Measurements from ENCODE around the gene THBS2. TPM values are rescaled to one million over a fixed set of nuclear protein-coding genes. Genes with fewer than 3 reads are reported as not detected.
"Not testable (repeated sequence)": the region's sequence is repeated elsewhere in the genome, so short reads cannot be mapped to it uniquely, and the experiment has no call there.

The THBS2 gene
- total RNA-seq = 50.0 TPM

DNA sequence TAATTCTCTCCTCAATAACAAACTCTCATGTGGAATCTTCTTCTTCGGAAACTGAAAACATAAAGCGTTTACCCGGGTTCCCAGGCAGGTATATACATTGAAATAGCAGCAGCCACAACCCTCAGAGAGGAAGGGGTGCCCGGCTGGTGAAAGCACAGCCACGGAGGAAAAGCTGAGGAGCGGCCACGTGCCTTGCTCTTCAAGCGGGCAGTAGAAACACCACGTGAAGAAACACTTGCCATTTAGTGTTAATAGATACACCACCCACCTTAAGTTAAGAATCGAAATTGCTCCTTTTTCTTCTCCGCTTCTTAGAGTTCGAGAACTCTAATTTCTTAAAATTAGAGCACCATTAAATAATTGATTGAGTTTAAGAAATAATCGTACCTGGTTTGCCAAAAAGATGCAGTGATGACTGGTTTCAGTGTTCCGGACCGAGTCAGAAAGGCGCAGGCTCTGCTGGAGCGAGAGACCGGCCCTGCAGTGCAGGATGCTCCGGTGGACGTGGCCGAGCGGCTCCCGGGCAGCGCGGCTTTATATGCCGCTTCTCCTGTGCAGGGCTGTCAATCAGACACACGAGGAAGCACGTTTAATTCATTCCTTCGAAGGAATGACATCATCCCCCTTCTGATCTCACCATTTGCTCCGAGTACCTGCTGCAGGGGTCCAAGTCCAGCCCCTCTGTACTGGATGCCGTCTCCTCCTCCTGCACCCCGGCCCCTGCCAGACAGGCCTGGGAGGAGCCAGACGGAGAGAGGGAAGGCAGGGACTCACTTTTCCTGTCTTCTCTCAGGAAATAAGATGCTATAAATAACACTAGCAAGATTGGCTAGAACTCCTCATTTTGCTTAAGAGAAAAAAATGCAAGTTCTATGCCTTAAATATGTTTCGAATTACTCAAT lies at the start of gene THBS2:
Gene THBS2 (minus strand): TSS at position 510 of the 902 bp plus-strand sequence. CDS start 3,062 bp downstream, outside the sequence.
- peak; percentile 52 for ATAC-seq

DNA sequence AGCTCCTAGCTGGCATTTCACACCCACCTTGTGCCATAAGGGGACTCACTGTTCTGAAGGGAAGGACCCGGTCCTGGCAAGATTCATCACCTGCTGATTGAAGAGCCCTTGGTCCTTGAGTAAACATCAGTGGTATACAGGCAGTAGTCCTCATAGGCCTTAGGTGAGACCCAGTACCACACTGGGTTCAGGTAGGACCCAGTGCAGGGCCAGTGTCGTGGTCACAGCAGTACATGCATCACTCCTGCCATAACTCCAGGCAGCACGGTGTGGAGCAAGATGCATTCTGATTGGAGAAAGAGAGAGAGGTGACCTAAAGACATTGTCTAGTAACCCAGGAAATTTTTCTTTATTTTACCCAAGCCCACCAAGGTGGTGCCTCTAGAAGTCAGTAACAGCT lies 49.1 kb upstream of the THBS2 start:
- no peak for ATAC-seq

DNA sequence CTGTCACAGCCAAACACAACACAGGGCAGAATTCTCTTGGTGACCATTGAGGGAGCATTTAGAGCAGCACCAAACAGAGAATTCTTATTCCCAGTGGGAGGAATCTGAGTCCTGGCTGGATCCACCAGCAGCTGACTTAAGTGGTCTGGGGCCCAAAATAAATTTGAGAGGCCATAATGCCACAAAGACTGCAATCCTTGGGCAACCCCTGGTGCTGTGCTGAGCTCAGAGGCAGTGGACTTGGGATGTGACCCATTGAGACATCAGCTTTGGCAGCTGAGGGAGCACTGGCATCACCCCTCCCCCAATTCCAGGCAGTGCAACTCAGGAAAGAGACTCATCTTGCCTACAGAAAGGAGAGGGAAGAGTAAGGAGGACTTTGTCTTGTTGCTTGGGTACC lies 48.6 kb upstream of the THBS2 start:
- ATAC-seq = no peak

DNA sequence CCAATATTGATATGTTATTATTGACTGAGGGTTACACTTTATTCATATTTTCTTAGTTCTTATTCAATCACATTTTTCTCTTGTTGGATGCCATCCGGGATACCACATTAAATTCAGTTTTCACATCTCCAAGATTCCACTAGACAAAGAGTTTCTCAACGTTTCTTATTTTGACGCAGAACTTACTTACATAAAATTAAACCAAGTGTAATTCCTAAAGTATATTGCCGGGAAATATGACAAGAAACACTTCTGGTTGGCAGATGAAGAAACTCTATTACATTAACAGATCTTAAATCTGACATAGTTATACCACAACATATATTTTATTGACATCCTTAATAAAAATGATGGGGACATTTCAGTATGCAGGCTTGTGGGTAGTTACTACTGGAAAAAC lies 47.3 kb upstream of the THBS2 start:
- no peak for ATAC-seq

DNA sequence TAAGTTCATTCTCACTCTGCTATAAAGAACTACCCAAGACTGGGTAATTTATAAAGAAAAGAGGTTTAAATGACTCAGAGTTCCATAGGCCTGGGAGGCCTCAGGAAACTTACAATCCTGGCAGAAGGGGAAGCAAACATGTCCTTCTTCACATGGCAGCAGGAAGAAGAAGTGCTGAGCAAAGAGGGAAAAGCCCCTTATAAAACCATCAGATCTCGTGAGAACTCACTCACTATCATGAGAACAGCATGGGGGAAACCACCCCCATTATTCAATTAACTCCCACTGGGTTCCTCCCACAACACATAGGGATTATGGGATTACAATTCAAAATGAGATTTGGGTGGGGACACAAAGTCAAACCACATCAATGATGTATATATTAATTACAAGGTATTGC lies 45.0 kb upstream of the THBS2 start:
- not testable (repeated sequence) for ATAC-seq

DNA sequence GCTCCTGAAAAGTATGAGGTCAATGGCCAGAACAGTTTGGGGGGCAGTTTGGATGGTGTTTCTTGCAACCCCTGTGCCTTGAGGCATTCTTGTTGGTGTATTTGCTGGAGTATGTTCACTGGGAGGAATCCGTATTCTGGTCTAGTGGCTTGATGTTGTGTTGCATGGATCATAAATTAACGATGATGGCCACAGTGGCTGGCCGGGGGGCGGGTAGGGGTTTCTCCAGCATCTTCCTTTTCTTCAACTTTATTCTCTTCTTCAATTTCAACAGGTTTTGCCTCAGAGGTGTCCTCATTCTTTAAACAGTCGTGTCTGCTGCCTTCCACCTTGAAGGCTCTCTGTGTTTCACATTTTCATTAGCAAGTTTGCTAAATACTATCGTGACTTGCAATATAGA lies 43.0 kb upstream of the THBS2 start:
- no peak for ATAC-seq

DNA sequence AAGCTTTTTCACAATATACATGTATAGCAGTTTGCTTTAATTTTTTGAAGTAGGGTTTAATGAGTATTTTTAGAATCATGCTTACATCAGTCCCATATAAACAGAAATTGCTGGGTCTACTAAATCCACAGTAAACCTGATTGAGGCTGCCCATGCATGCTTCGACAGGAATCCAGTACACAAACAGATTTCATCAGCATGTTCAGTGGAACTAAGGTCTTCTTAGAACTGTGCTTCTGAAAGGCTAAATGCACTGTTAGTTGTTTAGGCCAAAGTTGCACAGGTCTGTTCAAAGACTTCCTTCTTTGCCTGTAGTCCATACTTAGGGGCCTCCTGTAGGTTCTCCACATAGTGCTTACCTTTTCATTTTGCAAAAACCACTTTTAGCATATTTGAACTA lies 42.5 kb upstream of the THBS2 start:
- peak; percentile 74 for ATAC-seq

DNA sequence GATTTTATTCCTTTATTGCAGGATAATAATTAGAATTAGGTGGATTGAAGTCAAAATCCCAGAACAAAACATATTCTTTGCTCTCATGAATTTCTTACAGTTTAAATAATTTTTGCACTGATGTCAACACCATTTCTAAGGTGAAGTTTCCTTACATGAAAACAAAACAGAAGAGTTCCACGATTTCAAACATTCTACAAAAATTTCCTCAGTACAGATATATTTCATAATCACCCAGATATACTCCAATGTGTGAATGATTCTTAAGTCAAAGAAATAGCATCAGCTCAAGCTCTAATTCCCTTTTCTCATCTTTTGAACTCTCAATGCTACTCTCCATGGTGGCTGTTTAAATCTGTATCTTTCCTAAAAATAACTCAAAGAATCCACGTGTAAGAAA lies 39.5 kb upstream of the THBS2 start:
- no peak for ATAC-seq

DNA sequence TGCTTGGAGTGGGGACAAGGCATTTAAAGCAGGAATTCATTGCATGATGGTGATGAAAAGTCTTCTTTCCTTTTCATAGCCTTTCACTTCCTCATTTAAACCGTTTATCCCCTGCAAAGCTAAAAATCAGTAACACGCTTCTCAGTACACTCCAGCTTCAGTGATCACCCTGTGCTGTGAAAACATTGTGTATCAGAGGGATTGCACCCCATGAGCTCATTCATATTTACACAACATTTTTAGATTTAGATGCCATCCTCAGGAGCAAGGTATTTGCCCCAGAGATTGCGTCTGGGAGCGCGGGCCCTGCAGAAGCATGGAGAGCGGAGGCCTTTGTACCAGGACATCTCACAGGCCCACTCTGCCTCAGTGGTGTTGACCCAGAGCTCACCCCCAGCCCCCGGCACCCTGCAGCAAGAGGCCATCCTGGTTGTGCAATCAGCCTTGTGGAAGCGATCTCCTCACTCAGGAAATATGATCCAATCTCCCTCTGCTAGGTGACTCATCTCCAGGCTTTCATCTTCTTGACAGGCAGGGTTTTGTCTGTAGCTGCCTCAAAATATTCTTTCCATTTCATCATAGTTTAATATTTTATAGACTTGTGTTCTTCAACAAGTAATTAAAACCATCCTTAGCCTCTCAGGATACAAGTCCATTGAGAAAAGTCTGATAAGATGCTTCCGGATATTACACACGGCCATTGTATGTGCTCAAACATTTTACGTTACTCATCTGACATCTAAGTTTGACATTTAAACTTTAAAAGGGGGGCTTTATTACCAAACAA lies 38.9 kb upstream of the THBS2 start:
- ATAC-seq = peak; percentile 66

DNA sequence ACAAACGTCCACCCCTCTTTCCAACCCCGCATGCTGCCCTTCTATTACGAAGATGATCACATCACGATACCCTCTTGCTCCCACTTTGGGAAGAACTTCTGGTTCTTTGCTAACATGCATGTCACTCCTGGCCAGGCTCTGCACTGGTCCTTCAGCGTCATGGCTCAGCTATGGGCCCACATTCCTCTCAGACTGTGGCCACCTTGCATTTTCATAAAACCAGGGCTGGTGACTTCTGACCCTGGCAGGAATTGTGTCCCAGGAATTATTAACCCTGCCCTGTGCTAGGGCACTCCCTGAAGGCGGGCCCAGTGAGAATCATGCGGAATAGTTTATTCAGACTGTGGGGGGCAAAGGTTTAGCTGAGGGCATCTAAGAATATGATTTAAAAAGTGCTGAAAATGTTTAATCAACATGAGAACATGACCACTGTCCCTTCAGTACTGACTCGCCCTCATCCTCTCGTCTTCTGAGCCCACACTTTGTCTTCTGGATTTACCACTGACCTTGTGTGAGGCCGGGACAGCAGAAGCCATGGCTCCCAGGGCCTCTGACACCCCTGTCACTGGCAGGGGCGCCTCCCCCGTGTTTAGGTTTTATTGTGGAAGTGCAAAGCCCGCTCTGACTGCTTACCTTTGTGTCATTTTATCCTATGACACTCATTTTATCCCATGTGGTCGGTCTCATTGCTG lies 38.1 kb upstream of the THBS2 start:
- no peak for ATAC-seq

DNA sequence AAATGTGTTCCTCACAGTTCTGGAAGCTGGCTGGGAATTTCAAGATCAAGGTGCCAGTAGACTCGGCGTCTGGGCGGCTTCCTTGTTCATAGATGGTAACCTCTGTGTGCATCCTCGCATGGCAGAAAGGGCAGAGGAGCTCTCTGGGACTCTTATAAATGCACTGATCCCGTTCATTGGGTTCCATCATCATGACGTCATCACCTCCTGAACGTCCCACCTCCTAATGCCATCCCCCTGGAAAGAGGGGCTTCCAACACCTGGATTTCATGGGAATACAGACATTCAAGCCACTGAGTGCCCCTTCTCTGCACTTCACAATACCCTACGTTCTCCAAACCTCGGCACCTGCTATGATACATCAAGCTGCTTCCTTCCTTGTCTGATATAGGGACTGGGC lies 37.5 kb upstream of the THBS2 start:
- ATAC-seq = no peak

DNA sequence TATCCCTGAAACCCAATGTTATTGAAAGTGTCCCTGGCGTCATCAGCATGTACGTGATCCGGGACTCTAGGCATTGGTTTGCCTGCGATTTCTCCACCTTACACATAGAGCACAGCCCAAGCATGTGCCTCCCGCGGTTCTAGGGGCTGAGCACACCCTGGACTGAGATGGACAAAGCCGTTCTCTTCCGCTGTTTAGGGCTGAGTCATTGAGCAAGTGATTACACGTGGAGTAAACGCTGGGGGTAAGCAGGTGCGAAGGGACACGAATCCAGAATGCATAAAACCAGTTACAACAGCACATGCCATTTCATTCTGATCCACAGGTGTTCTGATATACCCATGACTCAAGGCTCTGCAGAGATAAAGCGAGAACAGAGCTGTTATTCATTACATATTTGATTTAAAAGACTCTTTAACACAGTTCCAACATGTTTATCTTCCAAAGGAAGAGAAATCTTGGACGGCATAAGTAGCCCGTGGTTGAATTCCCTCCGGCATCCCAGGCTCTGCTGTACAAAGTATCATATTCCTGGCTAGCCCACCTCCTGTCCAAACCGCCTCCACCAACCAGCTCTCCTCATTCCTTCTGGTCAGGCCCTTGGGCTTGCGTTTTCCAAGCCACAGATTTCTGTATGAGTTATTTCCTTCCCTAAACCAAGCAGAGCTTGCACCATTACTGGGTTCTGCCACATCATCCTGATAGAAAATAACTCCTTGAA lies 36.1 kb upstream of the THBS2 start:
- peak; percentile 87 for ATAC-seq

DNA sequence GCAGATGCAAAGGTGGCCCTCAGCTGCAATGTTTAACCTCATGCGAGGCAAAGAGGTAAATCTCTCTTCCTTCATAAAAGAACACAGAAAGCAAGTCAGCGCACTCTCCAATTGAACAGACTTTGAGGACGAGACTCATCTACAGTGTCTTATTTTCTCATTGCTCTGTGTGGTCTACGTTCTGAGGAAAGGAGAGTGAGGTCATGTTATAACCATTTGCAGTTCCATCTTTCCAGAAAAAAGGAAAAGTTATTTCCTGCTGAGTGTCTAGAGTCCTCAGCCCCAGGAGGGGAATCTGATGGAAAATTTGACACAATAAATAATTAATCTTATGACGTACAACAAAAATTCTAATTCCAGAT lies 35.6 kb upstream of the THBS2 start:
- no peak for ATAC-seq

DNA sequence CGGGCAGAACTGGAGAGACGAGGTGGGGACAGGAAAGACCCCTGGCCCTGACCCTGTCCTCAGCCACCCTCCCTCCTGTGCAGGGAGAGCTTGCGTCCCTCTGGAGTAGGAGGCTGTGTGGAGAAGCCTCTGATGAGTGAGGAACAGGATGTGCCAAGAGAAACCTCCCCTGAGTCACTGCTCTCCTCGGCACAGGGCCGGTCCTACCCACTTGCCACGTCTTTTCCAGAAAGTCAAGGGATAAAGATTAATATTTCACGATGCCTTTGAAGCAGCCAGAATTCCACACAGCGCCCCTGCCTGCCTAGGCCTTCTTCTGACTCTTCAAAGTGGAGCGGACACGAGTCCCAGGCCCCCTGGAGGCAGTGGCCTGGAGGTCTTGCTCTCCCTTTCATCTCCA lies 34.9 kb upstream of the THBS2 start:
- ATAC-seq = peak; percentile 72

DNA sequence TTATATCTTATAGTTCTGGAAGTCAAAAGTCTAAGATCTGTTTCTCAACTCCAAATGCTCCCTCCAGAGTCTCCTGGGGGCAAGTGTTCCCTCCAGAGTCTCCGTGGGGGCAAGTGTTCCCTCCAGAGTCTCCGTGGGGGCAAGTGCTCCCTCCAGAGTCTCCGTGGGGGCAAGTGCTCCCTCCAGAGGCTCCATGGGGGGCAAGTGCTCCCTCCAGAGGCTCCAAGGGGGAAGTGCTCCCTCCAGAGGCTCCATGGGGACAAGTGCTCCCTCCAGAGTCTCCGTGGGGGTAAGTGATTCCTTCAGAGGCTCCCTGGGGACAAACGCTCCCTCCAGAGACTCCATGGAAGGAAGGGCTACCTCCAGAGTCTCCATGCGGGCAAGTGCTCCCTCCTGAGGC lies 34.0 kb upstream of the THBS2 start:
- no peak for ATAC-seq

DNA sequence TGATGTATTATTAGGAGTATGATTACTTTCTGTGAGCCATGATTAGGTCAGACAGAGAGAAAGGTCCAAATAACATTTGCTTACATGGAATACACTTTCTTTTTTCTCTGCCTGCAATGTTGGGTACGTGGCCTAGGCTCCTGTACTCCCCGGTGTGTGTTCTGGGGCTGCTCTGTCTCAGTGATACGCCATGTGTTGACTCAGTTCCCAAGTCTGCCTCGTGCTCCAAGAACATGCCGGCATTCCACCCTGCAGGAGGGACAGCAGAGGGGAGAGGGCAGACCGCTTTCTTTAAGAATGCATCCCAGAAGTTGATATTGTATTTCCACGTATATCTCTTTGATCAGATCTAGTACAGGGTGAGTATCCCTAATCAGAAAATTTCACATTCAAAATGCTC lies 33.3 kb upstream of the THBS2 start:
- ATAC-seq = no peak

DNA sequence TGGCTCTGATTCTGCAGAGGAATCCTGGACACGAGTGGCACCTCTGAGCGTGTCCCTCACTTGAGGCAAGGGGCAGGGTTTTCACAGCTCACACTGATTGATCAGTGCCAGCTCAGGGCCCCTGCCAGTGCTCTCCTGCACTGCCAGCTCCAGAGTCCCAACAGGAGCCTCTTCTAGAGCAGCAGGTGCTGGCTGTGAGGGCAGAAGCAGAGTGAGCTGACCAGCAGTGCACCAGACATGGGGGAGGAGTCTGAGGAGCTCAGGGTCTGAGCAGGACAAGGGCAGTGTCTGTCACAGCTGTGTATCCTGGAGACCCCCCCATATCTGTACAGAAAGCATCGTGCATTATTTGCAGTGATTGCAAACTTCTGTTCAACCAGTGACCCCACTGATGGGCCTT lies 31.5 kb upstream of the THBS2 start:
- no peak for ATAC-seq

DNA sequence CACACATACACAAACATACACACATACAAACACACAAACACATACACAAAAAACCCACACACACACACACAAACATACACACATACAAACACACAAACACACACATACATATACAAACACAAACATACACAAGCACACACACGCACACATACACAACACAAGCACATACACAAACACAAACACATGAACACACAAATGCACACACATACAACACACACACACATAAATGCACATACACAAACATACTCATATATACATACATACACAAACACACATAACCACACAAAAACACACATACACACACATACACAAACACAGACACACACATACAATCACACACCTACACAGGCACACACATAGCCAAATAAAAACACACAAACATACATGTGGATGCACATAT lies 30.3 kb upstream of the THBS2 start:
- no peak for ATAC-seq

DNA sequence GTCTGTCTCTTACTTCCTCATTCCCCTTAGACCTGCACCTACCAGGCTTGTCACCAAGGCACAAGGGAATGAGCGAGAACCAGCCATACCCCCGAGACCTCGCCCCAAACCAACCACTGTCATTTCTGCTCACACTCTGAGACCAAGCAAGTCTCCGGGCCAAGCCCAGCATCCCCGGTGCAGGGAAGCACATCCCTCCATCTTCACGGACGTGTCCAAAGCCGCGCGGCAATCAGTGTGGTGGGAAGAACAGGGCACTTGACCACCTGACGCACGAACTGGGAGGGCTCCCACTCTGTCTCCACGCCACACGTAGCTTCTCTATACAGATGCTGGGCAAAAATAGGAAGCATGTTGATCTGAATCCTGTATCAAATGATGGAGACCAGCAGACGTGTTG lies 28.4 kb upstream of the THBS2 start:
- ATAC-seq = no peak

DNA sequence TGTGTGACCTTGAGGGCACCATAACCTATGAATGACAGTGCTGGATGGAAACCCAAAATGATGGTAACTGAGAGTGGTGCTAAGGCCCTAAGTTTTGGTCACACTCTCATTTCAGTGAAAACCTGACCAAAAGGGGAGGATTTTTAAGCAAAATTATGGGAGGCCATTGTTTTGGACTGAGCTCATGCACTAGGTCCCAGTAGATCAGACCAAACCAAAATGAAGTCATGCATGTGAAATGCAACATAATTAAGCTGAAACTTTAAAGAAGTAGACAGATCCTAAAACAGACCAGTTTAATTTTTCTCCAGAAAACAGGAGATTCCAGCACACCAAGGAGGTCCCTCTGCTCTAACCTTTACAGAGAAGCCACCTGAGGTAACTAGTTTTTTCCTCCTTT lies 24.0 kb upstream of the THBS2 start:
- ATAC-seq = no peak

DNA sequence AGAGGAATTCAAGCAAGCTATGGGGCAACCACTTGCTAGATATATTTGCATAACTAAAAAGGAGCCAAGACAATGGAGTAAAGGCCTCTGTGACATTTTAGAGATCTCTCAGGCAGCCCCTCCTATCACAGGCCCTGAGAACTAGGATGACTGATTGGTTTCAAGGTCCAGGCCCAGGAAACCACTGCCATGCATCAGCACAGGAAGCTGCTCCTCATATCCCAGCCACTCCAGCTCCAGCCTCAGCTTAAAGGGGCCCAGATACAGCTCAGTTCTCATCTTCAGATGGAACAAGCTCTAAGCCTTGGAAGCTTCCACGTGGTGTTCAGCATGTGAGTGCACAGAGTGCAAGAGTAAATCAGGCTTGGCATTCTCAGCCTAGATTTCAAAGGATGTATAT lies 21.1 kb upstream of the THBS2 start:
- ATAC-seq = no peak

DNA sequence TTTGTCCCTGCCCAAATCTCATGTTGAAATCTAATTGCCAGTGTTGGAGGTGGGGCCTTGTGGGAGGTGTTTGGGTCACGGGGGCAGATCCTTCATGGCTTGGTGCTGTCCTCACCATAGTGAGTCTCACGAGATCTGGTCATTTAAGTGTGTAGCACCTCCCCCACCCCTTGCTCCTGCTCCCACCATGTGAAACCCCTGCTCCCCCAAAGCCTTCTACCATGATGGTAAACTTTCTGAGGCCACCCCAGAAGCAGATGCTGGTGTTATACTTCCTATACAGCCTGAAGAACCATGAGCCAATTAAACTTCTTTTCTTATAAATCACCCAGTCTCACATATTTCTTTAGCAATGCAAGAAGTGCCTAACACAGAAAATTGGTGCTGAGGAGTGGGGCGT lies 19.9 kb upstream of the THBS2 start:
- no peak for ATAC-seq

DNA sequence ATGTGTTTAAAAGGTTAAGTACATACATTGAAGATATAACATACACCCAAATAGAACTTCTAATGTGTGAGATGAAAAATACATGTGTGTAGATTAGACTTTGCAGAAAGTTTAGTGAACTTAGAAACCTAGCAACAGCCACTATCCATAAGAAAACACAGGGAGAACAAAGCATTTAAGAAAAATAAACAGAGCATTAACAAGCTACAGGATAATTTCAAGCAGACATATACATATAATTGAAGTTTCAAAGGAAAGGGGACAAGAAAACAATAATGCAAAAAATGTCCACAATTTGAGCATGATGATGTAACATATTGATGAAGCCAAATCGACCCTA lies 18.2 kb upstream of the THBS2 start:
- ATAC-seq = no peak

Measured in esophagus mucosa (tissue), 1 donor.